Measurements from ENCODE around the gene DGKA.

DNA sequence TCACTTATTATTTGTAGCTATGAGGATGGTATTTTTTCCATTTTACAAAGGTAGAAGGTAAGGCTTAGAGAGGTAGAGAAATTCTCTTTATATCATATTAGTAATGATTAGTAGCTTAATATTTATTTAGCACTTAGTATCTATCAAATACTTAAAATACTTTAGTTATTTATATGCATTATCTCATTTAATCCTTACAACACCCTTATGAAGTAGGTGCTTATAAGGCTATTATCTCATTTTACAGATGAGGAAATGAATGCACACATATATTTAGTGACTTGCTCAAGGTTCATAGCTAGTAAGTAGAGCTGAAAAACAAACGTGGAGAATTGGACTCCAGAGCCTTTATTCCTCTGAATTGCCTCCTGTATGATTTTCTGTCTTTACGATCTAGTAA, 53.9 kb downstream of the DGKA start:
- no peak for TF ChIP-seq POLR2AphosphoS5 (IDR thresholded peaks at IDR 0.05)
- TF ChIP-seq, protein P1, sequence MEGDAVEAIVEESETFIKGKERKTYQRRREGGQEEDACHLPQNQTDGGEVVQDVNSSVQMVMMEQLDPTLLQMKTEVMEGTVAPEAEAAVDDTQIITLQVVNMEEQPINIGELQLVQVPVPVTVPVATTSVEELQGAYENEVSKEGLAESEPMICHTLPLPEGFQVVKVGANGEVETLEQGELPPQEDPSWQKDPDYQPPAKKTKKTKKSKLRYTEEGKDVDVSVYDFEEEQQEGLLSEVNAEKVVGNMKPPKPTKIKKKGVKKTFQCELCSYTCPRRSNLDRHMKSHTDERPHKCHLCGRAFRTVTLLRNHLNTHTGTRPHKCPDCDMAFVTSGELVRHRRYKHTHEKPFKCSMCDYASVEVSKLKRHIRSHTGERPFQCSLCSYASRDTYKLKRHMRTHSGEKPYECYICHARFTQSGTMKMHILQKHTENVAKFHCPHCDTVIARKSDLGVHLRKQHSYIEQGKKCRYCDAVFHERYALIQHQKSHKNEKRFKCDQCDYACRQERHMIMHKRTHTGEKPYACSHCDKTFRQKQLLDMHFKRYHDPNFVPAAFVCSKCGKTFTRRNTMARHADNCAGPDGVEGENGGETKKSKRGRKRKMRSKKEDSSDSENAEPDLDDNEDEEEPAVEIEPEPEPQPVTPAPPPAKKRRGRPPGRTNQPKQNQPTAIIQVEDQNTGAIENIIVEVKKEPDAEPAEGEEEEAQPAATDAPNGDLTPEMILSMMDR (IDR thresholded peaks at IDR 0.05) = no peak

Measured in transverse colon (tissue), 4 donors.